Measurements from ENCODE around the gene FBXL7. TPM values are rescaled to one million over a fixed set of nuclear protein-coding genes. Genes with fewer than 3 reads are reported as not detected.

The FBXL7 gene
- total and polyA plus RNA-seq, 2 donors (not counting 1 experiment from before 2014, with no cell fraction given) = not detected

- Histone ChIP-seq H3K27ac (ENCODE audit: low read length in 2 of 2) (no peak overlapping the region), H3K9ac (ENCODE audit: low read length) (no peak overlapping the region), H2AFZ (ENCODE audit: insufficient read depth, low read depth, low read length, poor library complexity, severe bottlenecking) (no peak overlapping the region), H3K4me1 (ENCODE audit: control insufficient read depth in 2 of 2, insufficient read depth in 2 of 2, low read length in 2 of 2) (no peaks in the 10 kb centered on the region), H3K27me3 (replicated peaks in 1 of 4; ENCODE audit: control extremely low read depth in 1 of 4, control insufficient read depth in 3 of 4, insufficient read depth in 4 of 4, low read length in 3 of 4) (no peaks in the 10 kb centered on the region), H3K4me3 (ENCODE audit: control extremely low read depth in 1 of 5, extremely low read depth in 1 of 5, insufficient read depth in 1 of 5, low read depth in 2 of 5, low read length in 4 of 5) (no peak overlapping the region), H3K4me2 (replicated peaks; ENCODE audit: low read depth, low read length, poor library complexity, severe bottlenecking) (no peak overlapping the region), H3K79me2 (ENCODE audit: control insufficient read depth, insufficient read depth, low read length) (no peaks in the 10 kb centered on the region), H3K9me3 (ENCODE audit: control extremely low read depth in 1 of 3, control insufficient read depth in 2 of 3, insufficient read depth in 1 of 3, low read length in 2 of 3) (peaks cover 0 to 17% (median 0%) of the 10 kb centered on the region in 3 donors), H4K20me1 (ENCODE audit: control insufficient read depth, insufficient read depth, low read length, poor library complexity, severe bottlenecking) (no peaks in the 10 kb centered on the region), H3K36me3 (replicated peaks in 1 of 2; ENCODE audit: control extremely low read depth in 1 of 2, control insufficient read depth in 1 of 2, extremely low read depth in 1 of 2, insufficient read depth in 2 of 2, low read length in 1 of 2) (no peaks in the 10 kb centered on the region)
- no peak overlapping the region for H3K27ac Mint-ChIP-seq
- intact Hi-C loops (cut with micrococcal nuclease) = no loop called here
- no peak for ATAC-seq (ENCODE audit: low read depth)
- no peaks in the 10 kb centered on the region for H3K27me3 Mint-ChIP-seq
- no peak overlapping the region for H3K4me3 Mint-ChIP-seq
- peaks cover 6% of the 10 kb centered on the region for H3K9me3 Mint-ChIP-seq (ENCODE audit: insufficient read depth)
- POLR2A ChIA-PET = no interaction called here
- CTCF ChIA-PET = no interaction called here
- no peaks in the 10 kb centered on the region for H3K4me1 Mint-ChIP-seq
- WGBS (ENCODE audit: insufficient coverage) = 61% methylated on average over 2 of the region's 4 CpGs
- TF ChIP-seq EZH2 (IDR thresholded peaks at IDR 0.05; ENCODE audit: borderline replicate concordance, insufficient read depth, low read depth, low read length, poor library complexity, severe bottlenecking) = no peak
- TF ChIP-seq, protein P1, sequence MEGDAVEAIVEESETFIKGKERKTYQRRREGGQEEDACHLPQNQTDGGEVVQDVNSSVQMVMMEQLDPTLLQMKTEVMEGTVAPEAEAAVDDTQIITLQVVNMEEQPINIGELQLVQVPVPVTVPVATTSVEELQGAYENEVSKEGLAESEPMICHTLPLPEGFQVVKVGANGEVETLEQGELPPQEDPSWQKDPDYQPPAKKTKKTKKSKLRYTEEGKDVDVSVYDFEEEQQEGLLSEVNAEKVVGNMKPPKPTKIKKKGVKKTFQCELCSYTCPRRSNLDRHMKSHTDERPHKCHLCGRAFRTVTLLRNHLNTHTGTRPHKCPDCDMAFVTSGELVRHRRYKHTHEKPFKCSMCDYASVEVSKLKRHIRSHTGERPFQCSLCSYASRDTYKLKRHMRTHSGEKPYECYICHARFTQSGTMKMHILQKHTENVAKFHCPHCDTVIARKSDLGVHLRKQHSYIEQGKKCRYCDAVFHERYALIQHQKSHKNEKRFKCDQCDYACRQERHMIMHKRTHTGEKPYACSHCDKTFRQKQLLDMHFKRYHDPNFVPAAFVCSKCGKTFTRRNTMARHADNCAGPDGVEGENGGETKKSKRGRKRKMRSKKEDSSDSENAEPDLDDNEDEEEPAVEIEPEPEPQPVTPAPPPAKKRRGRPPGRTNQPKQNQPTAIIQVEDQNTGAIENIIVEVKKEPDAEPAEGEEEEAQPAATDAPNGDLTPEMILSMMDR (IDR thresholded peaks at IDR 0.05) = no peak
- no peak for DNase-seq
Observed at GRCh38 chr5:15938186-15938585, 438.2 kb downstream of the FBXL7 start.

DNA sequence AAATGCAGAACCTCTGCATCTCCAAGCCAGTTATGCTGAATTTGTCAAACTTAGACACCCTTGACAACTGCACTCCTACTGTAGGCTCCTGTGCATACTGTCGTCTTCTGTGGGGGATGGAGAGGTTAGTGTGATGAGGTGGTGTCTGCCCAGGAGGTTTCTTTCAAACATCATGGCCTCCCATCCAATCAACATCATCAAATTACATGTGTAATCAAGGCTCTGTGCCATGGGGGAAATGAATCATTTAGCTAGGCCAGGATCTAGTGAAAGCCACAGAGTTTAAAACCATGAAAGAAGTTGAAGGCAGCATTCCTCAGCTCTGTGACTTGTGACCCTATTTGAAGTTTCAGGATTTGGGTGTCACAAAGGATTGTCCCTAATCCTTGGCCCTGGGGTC is 439.0 kb downstream of the FBXL7 start:
- no peaks in the 10 kb centered on the region for H3K27me3 Mint-ChIP-seq
- Histone ChIP-seq H3K79me2 (ENCODE audit: control insufficient read depth, insufficient read depth, low read length) (no peaks in the 10 kb centered on the region), H3K9me3 (ENCODE audit: control extremely low read depth in 1 of 3, control insufficient read depth in 2 of 3, insufficient read depth in 1 of 3, low read length in 2 of 3) (peaks cover 0 to 17% (median 0%) of the 10 kb centered on the region in 3 donors), H2AFZ (ENCODE audit: insufficient read depth, low read depth, low read length, poor library complexity, severe bottlenecking) (no peak overlapping the region), H4K20me1 (ENCODE audit: control insufficient read depth, insufficient read depth, low read length, poor library complexity, severe bottlenecking) (no peaks in the 10 kb centered on the region), H3K4me3 (ENCODE audit: control extremely low read depth in 1 of 5, extremely low read depth in 1 of 5, insufficient read depth in 1 of 5, low read depth in 2 of 5, low read length in 4 of 5) (no peak overlapping the region), H3K4me2 (replicated peaks; ENCODE audit: low read depth, low read length, poor library complexity, severe bottlenecking) (no peak overlapping the region), H3K36me3 (replicated peaks in 1 of 2; ENCODE audit: control extremely low read depth in 1 of 2, control insufficient read depth in 1 of 2, extremely low read depth in 1 of 2, insufficient read depth in 2 of 2, low read length in 1 of 2) (no peaks in the 10 kb centered on the region), H3K4me1 (ENCODE audit: control insufficient read depth in 2 of 2, insufficient read depth in 2 of 2, low read length in 2 of 2) (no peaks in the 10 kb centered on the region), H3K27me3 (replicated peaks in 1 of 4; ENCODE audit: control extremely low read depth in 1 of 4, control insufficient read depth in 3 of 4, insufficient read depth in 4 of 4, low read length in 3 of 4) (no peaks in the 10 kb centered on the region), H3K9ac (ENCODE audit: low read length) (no peak overlapping the region), H3K27ac (ENCODE audit: low read length in 2 of 2) (no peak overlapping the region)
- no peaks in the 10 kb centered on the region for H3K4me1 Mint-ChIP-seq
- no peak overlapping the region for H3K27ac Mint-ChIP-seq
- peaks cover 6% of the 10 kb centered on the region for H3K9me3 Mint-ChIP-seq (ENCODE audit: insufficient read depth)
- no peak overlapping the region for H3K4me3 Mint-ChIP-seq
- ChIA-PET POLR2A (no interaction called here), CTCF (no interaction called here)
- no CpG with 5 or more reads among the region's 1 CpG for WGBS (ENCODE audit: insufficient coverage)
- no peak for TF ChIP-seq EZH2 (IDR thresholded peaks at IDR 0.05; ENCODE audit: borderline replicate concordance, insufficient read depth, low read depth, low read length, poor library complexity, severe bottlenecking)
- TF ChIP-seq, protein P1 (IDR thresholded peaks at IDR 0.05) = no peak
- DNase-seq = no peak
- intact Hi-C loops (cut with micrococcal nuclease) = no loop called here
- ATAC-seq (ENCODE audit: low read depth) = no peak

All from B cell (primary cell).